ENCODE results near the gene COL18A1.

DNA sequence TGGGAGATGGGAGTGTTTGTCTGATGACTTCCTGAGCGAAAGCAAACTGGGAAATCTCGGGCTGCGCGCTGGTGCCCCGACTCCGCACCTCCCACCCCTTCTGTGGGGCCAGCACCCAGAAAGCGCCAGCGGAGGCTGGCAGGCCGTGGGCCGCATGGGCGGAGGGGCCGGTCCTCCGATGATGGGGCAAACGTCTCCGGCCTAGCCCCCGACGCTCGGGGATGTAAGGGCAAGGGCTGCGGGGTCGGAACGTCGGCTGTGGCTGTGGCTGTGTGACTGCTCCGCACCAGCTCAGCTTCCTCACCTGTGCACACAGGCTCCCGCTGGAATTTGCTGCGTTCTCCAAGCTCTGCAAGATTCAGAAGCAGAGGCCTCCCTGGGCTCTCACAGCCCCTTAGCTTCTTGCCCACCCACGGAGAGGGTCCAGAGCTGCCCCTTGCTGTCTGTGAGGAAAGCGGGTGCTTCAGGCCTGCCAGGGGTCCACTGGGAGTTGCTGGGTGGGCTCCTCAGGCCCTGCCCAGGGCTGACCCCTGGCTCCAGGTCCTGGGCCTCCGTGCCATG, 35.0 kb downstream of the COL18A1 start:
- TF ChIP-seq CTCF (IDR thresholded peaks at IDR 0.05) (no peak), POLR2AphosphoS5 (IDR thresholded peaks at IDR 0.05) (no peak)
